ENCODE measurements around the gene AR.

Gene AR

DNA sequence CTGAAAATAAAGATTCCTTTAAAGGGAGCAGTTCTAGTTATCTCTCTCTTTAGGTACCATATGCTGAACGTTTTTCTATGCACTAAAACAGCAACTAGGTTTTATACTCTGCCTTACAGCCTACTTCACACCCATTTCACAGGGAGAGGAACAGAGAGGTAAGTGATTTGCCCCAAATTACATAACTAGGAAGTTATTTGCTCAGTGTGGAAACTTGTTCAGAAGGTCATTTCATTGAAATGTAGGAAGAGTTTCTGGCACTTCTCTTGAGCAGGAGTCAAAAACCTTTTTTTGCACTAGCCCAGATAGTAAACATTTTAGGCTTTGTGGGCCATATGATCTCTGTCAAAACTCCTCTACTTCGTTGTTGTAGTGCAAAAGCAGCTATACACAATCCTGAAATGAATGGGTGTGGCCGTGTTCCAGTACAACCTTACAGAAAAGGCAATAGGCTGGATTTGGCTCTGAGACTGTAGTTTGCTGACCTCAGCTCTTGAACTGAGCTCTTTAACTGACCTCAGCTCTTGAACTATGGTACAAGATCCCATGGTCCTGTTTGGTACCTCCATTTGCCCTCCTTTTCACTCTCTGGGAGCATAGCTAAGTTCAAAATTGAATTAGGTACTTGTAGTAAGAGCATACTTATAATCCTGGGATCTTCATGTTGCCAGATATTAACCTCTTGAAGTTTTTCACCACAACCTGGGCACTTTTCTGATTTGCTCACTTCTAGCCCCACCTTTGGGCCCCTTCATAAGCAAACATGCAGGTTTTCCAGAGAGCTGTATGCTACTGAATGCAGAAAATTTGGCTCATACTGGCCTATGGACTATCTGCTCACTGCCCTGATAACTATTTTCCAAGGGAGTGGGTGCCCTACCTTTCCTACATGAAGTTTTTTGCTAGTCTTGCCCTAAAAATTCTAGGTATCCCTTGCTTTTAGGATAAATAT, 53.3 kb downstream of the AR start:
- Mint-ChIP-seq H3K27ac (no peak overlapping the region), H3K9me3 (peaks cover 17% of the 10 kb centered on the region), H3K36me3 (ENCODE audit: low read depth) (peaks cover 4% of the 10 kb centered on the region), H3K4me1 (no peaks in the 10 kb centered on the region), H3K27me3 (ENCODE audit: low read depth, poor library complexity) (no peaks in the 10 kb centered on the region), H3K4me3 (no peak overlapping the region)
- no peak for DNase-seq
- TF ChIP-seq, protein P1, sequence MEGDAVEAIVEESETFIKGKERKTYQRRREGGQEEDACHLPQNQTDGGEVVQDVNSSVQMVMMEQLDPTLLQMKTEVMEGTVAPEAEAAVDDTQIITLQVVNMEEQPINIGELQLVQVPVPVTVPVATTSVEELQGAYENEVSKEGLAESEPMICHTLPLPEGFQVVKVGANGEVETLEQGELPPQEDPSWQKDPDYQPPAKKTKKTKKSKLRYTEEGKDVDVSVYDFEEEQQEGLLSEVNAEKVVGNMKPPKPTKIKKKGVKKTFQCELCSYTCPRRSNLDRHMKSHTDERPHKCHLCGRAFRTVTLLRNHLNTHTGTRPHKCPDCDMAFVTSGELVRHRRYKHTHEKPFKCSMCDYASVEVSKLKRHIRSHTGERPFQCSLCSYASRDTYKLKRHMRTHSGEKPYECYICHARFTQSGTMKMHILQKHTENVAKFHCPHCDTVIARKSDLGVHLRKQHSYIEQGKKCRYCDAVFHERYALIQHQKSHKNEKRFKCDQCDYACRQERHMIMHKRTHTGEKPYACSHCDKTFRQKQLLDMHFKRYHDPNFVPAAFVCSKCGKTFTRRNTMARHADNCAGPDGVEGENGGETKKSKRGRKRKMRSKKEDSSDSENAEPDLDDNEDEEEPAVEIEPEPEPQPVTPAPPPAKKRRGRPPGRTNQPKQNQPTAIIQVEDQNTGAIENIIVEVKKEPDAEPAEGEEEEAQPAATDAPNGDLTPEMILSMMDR (IDR thresholded peaks at IDR 0.05) = no peak

DNA sequence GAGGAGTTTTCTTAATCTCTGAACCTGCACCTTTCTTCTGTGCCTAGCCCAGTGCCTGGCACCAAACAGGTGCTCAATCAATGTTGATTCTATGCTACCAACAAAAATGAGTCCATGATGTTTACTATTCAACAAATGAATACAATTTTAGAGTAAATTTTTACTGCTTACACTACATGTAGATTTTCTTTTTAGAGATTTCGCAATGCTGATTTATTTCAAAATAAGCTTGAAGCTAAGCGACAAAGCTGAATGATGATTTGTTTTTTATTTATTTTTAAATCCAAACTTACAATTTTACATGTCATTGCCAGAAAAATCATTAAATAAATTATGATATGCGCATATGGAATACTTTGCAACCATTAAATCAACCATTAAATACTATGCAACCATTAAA, 55.7 kb downstream of the AR start:
- Mint-ChIP-seq H3K27me3 (ENCODE audit: low read depth, poor library complexity) (no peaks in the 10 kb centered on the region), H3K27ac (no peak overlapping the region), H3K9me3 (peaks cover 17% of the 10 kb centered on the region), H3K36me3 (ENCODE audit: low read depth) (peaks cover 4% of the 10 kb centered on the region), H3K4me3 (no peak overlapping the region), H3K4me1 (no peaks in the 10 kb centered on the region)
- TF ChIP-seq, protein P1 (IDR thresholded peaks at IDR 0.05) = no peak
- no peak for DNase-seq

DNA sequence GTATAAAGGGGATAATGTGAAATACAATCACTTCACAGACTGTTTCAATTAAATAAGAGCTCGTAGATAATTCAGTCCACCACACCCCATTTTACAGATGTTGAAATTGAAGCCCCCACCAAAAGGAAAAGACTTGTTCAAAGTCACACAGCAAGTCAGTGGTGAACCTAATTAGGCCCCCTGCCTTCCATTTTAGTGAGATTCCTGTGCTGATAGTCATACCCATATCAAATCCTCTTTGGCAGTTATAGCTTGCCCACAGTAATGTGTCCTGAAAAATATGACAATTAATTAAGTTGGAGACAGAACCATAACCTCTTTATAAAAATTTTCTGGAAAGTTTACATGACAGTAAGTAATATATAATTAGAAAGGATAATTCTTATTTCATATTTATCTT, 58.0 kb downstream of the AR start:
- TF ChIP-seq, protein P1 (IDR thresholded peaks at IDR 0.05) = no peak
- Mint-ChIP-seq H3K4me3 (no peak overlapping the region), H3K27ac (no peak overlapping the region), H3K36me3 (ENCODE audit: low read depth) (no peaks in the 10 kb centered on the region), H3K4me1 (peaks cover 6% of the 10 kb centered on the region), H3K27me3 (ENCODE audit: low read depth, poor library complexity) (no peaks in the 10 kb centered on the region), H3K9me3 (peaks cover 12% of the 10 kb centered on the region)
- DNase-seq = no peak

DNA sequence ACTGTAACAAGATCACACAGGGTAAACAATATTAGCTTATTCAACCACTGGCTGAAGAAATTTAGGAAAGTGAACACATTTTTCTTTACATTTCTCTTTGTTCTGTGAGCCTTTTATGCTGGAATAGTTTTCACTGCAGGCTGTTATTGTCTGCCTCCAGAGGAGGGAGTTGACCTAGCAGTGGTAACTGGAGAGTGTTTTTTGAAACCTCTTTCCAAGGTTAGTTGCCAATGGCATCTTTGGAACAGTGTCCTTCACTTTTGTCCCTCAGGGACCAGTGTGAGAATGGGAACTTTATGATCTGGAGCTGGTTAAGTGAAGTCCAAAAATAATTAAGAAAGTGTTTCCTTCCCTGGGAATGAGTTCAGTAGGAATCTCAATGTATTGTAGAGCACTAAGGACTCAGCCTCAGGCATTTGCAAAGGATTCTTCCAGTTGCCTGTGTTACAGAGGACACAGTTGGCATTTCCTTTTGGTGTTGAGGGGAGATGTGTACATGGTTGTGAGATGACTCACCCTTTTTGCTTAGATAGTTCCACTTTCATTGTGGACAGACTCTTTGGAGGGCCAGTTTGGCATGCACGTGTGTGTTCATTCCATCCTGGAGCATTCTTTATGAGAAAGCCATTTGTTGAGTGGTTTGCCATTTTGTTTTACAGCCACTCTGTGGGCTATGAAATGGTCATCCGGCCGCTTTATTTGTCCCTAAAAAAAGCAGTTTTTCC, 61.3 kb downstream of the AR start:
- Mint-ChIP-seq H3K27ac (no peak overlapping the region), H3K4me3 (no peak overlapping the region), H3K27me3 (ENCODE audit: low read depth, poor library complexity) (no peaks in the 10 kb centered on the region), H3K4me1 (peaks cover 6% of the 10 kb centered on the region), H3K36me3 (ENCODE audit: low read depth) (no peaks in the 10 kb centered on the region), H3K9me3 (peaks cover 3% of the 10 kb centered on the region)
- DNase-seq = no peak
- TF ChIP-seq, protein P1 (IDR thresholded peaks at IDR 0.05) = no peak

DNA sequence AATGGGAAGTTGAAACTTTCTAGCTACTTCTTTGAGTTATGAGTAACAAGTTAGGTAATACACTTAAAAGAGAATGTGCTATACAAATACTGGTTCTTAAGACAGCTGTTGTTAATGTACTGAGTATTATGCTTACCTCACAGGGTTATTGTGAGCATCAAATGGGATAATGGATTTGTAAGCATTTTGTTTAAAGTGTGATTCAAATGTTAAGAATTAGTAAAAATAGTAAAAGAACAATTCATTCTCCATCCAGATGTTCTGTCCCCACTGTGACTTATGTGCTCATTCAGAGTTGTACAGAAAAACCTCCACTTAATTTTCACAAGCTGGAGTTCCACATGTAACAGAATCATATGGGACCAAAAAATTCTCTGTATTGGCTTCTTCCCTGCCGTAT, 63.6 kb downstream of the AR start:
- H3K4me1 Mint-ChIP-seq = peaks cover 6% of the 10 kb centered on the region

More for the DNA sequence above, 63.6 kb downstream of the AR start:
- no peak overlapping the region for H3K27ac Mint-ChIP-seq
- peaks cover 3% of the 10 kb centered on the region for H3K9me3 Mint-ChIP-seq
- no peaks in the 10 kb centered on the region for H3K36me3 Mint-ChIP-seq (ENCODE audit: low read depth)
- H3K4me3 Mint-ChIP-seq = no peak overlapping the region
- TF ChIP-seq, protein P1 (IDR thresholded peaks at IDR 0.05) = no peak
- DNase-seq = no peak
- H3K27me3 Mint-ChIP-seq (ENCODE audit: low read depth, poor library complexity) = no peaks in the 10 kb centered on the region

All from nephron progenitor cell (in vitro differentiated cells).